ENCODE data around the gene FGF8. TPM values are rescaled to one million over a fixed set of nuclear protein-coding genes. Genes with fewer than 3 reads are reported as not detected.

The FGF8 gene
- polyA plus RNA-seq (2013, experiment 1 of 4): 1.3 TPM
- 3.4 TPM for polyA plus RNA-seq (2013, experiment 2 of 4)
- polyA plus RNA-seq (2013, experiment 3 of 4): 4.9 TPM
- 3.7 TPM for polyA plus RNA-seq (2013, experiment 4 of 4)

GRCh38 chr10:101775273-101776160, at the start of gene FGF8:
TSS of gene FGF8 (minus strand) at chr10:101776114. CDS start at chr10:101775900, 214 bp downstream.
- no peaks in the 10 kb centered on the region for H3K36me3 ChIP-seq (ENCODE audit: control insufficient read depth, insufficient read depth, low read length)
- H3K27me3 ChIP-seq (ENCODE audit: control insufficient read depth, insufficient read depth, low read length, poor library complexity, severe bottlenecking): peaks cover 93% of the 10 kb centered on the region
- no peak within 1 kb of the TSS for H3K27ac ChIP-seq (ENCODE audit: insufficient read depth, low read depth, low read length, poor library complexity, severe bottlenecking)
- 1% methylated on average over 87 to 90 of the region's 98 CpGs for WGBS, 2 experiments
- H3K9me3 ChIP-seq (ENCODE audit: control insufficient read depth, low read length): no peaks in the 10 kb centered on the region
- peaks cover 65% of the 10 kb centered on the region for H3K4me1 ChIP-seq (ENCODE audit: control insufficient read depth, insufficient read depth, low read length)
- H3K4me3 ChIP-seq (ENCODE audit: insufficient read depth, low read depth, low read length): peak within 1 kb of the TSS; percentile 23

GRCh38 chr10:101824736-101825135, 48.8 kb upstream of the FGF8 start:
- no peaks in the 10 kb centered on the region for H3K36me3 ChIP-seq (ENCODE audit: control insufficient read depth, insufficient read depth, low read length)
- no peaks in the 10 kb centered on the region for H3K27me3 ChIP-seq (ENCODE audit: control insufficient read depth, insufficient read depth, low read length, poor library complexity, severe bottlenecking)
- no peak overlapping the region for H3K4me3 ChIP-seq (ENCODE audit: insufficient read depth, low read depth, low read length)
- 96 to 100% methylated on average over 2 of the region's 2 CpGs for WGBS, 2 experiments
- H3K9me3 ChIP-seq (ENCODE audit: control insufficient read depth, low read length): no peaks in the 10 kb centered on the region
- no peak overlapping the region for H3K27ac ChIP-seq (ENCODE audit: insufficient read depth, low read depth, low read length, poor library complexity, severe bottlenecking)
- peaks cover 3% of the 10 kb centered on the region for H3K4me1 ChIP-seq (ENCODE audit: control insufficient read depth, insufficient read depth, low read length)

GRCh38 chr10:101818872-101819633, 43.1 kb upstream of the FGF8 start:
- Histone ChIP-seq H3K27ac (ENCODE audit: insufficient read depth, low read depth, low read length, poor library complexity, severe bottlenecking) (peak overlapping the region; percentile 80), H3K9me3 (ENCODE audit: control insufficient read depth, low read length) (no peaks in the 10 kb centered on the region), H3K4me1 (ENCODE audit: control insufficient read depth, insufficient read depth, low read length) (no peaks in the 10 kb centered on the region), H3K36me3 (ENCODE audit: control insufficient read depth, insufficient read depth, low read length) (no peaks in the 10 kb centered on the region), H3K27me3 (ENCODE audit: control insufficient read depth, insufficient read depth, low read length, poor library complexity, severe bottlenecking) (no peaks in the 10 kb centered on the region), H3K4me3 (ENCODE audit: insufficient read depth, low read depth, low read length) (peak overlapping the region; percentile 92)
- WGBS, 2 experiments: 24 to 30% methylated on average over 14 of the region's 14 CpGs

- Histone ChIP-seq H3K27ac (ENCODE audit: insufficient read depth, low read depth, low read length, poor library complexity, severe bottlenecking) (peak within 1 kb of the TSS; percentile 99), H3K4me1 (ENCODE audit: control insufficient read depth, insufficient read depth, low read length) (no peaks in the 10 kb centered on the region), H3K36me3 (ENCODE audit: control insufficient read depth, insufficient read depth, low read length) (no peaks in the 10 kb centered on the region), H3K4me3 (ENCODE audit: insufficient read depth, low read depth, low read length) (peak within 1 kb of the TSS; percentile 92), H3K27me3 (ENCODE audit: control insufficient read depth, insufficient read depth, low read length, poor library complexity, severe bottlenecking) (no peaks in the 10 kb centered on the region), H3K9me3 (ENCODE audit: control insufficient read depth, low read length) (no peaks in the 10 kb centered on the region)
- 0% methylated on average over 47 of the region's 47 CpGs for WGBS, 2 experiments
Measured at GRCh38 chr10:101818119-101818871, 42.4 kb upstream of the FGF8 start, which contains the start of gene OGA. TSS of gene OGA (minus strand) at chr10:101818444. CDS start at chr10:101818022, 422 bp downstream.

- no peaks in the 10 kb centered on the region for H3K9me3 ChIP-seq (ENCODE audit: control insufficient read depth, low read length)
- H3K27me3 ChIP-seq (ENCODE audit: control insufficient read depth, insufficient read depth, low read length, poor library complexity, severe bottlenecking): no peaks in the 10 kb centered on the region
- 0% methylated on average over 44 of the region's 44 CpGs for WGBS, 2 experiments
- H3K27ac ChIP-seq (ENCODE audit: insufficient read depth, low read depth, low read length, poor library complexity, severe bottlenecking): peak overlapping the region; percentile 99
- no peaks in the 10 kb centered on the region for H3K36me3 ChIP-seq (ENCODE audit: control insufficient read depth, insufficient read depth, low read length)
- H3K4me3 ChIP-seq (ENCODE audit: insufficient read depth, low read depth, low read length): peak overlapping the region; percentile 92
- no peaks in the 10 kb centered on the region for H3K4me1 ChIP-seq (ENCODE audit: control insufficient read depth, insufficient read depth, low read length)
Measured at GRCh38 chr10:101817337-101818118, 41.6 kb upstream of the FGF8 start.

- 2% methylated on average over 14 of the region's 14 CpGs for WGBS, 2 experiments
- Histone ChIP-seq H3K9me3 (ENCODE audit: control insufficient read depth, low read length) (no peaks in the 10 kb centered on the region), H3K4me3 (ENCODE audit: insufficient read depth, low read depth, low read length) (peak overlapping the region; percentile 92), H3K27ac (ENCODE audit: insufficient read depth, low read depth, low read length, poor library complexity, severe bottlenecking) (no peak overlapping the region), H3K4me1 (ENCODE audit: control insufficient read depth, insufficient read depth, low read length) (no peaks in the 10 kb centered on the region), H3K36me3 (ENCODE audit: control insufficient read depth, insufficient read depth, low read length) (no peaks in the 10 kb centered on the region), H3K27me3 (ENCODE audit: control insufficient read depth, insufficient read depth, low read length, poor library complexity, severe bottlenecking) (no peaks in the 10 kb centered on the region)
Measured at GRCh38 chr10:101816913-101817336, 41.0 kb upstream of the FGF8 start.

GRCh38 chr10:101816376-101816775, 40.5 kb upstream of the FGF8 start:
- H3K27me3 ChIP-seq (ENCODE audit: control insufficient read depth, insufficient read depth, low read length, poor library complexity, severe bottlenecking): no peaks in the 10 kb centered on the region
- H3K36me3 ChIP-seq (ENCODE audit: control insufficient read depth, insufficient read depth, low read length): no peaks in the 10 kb centered on the region
- WGBS, 2 experiments: 3 to 5% methylated on average over 5 of the region's 5 CpGs
- no peak overlapping the region for H3K27ac ChIP-seq (ENCODE audit: insufficient read depth, low read depth, low read length, poor library complexity, severe bottlenecking)
- H3K4me3 ChIP-seq (ENCODE audit: insufficient read depth, low read depth, low read length): peak overlapping the region; percentile 92
- H3K4me1 ChIP-seq (ENCODE audit: control insufficient read depth, insufficient read depth, low read length): no peaks in the 10 kb centered on the region
- H3K9me3 ChIP-seq (ENCODE audit: control insufficient read depth, low read length): no peaks in the 10 kb centered on the region

GRCh38 chr10:101814466-101815071, 38.7 kb upstream of the FGF8 start:
- 84 to 92% methylated on average over 8 of the region's 8 CpGs for WGBS, 2 experiments
- Histone ChIP-seq H3K27me3 (ENCODE audit: control insufficient read depth, insufficient read depth, low read length, poor library complexity, severe bottlenecking) (no peaks in the 10 kb centered on the region), H3K4me1 (ENCODE audit: control insufficient read depth, insufficient read depth, low read length) (no peaks in the 10 kb centered on the region), H3K36me3 (ENCODE audit: control insufficient read depth, insufficient read depth, low read length) (peaks cover 9% of the 10 kb centered on the region), H3K4me3 (ENCODE audit: insufficient read depth, low read depth, low read length) (peak overlapping the region; percentile 92), H3K9me3 (ENCODE audit: control insufficient read depth, low read length) (no peaks in the 10 kb centered on the region), H3K27ac (ENCODE audit: insufficient read depth, low read depth, low read length, poor library complexity, severe bottlenecking) (no peak overlapping the region)

GRCh38 chr10:101812606-101813005, 36.7 kb upstream of the FGF8 start:
- H3K4me3 ChIP-seq (ENCODE audit: insufficient read depth, low read depth, low read length): no peak overlapping the region
- no peak overlapping the region for H3K27ac ChIP-seq (ENCODE audit: insufficient read depth, low read depth, low read length, poor library complexity, severe bottlenecking)
- 96 to 99% methylated on average over 3 to 4 of the region's 4 CpGs for WGBS, 2 experiments
- no peaks in the 10 kb centered on the region for H3K9me3 ChIP-seq (ENCODE audit: control insufficient read depth, low read length)
- no peaks in the 10 kb centered on the region for H3K27me3 ChIP-seq (ENCODE audit: control insufficient read depth, insufficient read depth, low read length, poor library complexity, severe bottlenecking)
- no peaks in the 10 kb centered on the region for H3K4me1 ChIP-seq (ENCODE audit: control insufficient read depth, insufficient read depth, low read length)
- peaks cover 20% of the 10 kb centered on the region for H3K36me3 ChIP-seq (ENCODE audit: control insufficient read depth, insufficient read depth, low read length)

Measured in ectodermal cell (in vitro differentiated cells).